ENCODE data around the gene PDE11A. TPM values are rescaled to one million over a fixed set of nuclear protein-coding genes. Genes with fewer than 3 reads are reported as not detected.

The PDE11A gene
- total RNA-seq, 4 donors from 2014 or later = 0.82 to 16.2 (median 4.3) TPM

DNA sequence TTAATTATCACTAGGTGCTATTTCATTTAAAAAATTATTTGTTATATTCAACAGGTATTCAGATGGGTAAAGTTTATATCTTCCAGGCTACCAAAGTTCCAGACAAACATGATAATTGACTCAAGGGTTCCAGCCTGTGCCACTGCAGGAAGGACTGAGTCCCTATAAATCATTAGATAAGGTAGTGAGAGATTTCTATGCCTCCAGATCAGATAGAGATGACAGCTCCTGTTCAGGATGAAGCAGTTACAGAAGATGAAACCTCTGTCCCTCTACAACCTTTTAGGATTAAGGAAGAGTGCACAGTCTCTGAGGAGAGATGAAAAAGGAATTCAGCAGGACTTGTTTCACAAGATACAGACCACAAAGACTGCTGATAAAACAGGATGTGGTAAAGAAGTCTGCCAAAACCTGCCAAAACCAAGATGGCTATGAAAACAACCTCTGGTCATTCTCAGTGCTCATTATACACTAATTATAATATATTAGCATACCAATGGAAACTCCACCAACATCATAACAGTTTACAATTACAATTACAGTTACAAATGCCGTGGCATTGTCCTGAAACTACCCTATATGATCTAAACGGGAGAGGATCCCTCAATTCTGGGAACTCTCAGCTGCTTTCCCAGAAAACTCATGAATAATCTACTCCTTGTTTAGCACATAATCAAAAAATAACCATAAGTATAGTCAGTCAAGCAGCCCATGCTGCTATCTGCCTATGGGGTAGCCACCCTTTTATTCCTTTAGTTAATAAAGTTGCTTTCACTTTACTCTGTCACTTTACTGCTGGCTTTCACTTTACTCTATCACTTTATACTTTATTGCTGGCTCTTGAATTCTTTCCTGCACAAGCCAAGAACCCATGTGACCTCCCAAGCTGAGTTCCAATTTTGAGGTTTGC is 288.5 kb downstream of the PDE11A start:
- Histone ChIP-seq H3K4me3 (peak overlapping the region in 2 of 4 donors; percentile 15 to 35), H3K27me3 (no peaks in the 10 kb centered on the region), H3K27ac (peak overlapping the region in 2 of 4 donors; percentile 10 to 65), H3K9me3 (no peaks in the 10 kb centered on the region), H3K36me3 (no peaks in the 10 kb centered on the region), H3K4me1 (peaks cover 10 to 22% of the 10 kb centered on the region in 2 donors)
- TF ChIP-seq POLR2A (IDR thresholded peaks at IDR 0.05) = no peak
- TF ChIP-seq, protein P1, sequence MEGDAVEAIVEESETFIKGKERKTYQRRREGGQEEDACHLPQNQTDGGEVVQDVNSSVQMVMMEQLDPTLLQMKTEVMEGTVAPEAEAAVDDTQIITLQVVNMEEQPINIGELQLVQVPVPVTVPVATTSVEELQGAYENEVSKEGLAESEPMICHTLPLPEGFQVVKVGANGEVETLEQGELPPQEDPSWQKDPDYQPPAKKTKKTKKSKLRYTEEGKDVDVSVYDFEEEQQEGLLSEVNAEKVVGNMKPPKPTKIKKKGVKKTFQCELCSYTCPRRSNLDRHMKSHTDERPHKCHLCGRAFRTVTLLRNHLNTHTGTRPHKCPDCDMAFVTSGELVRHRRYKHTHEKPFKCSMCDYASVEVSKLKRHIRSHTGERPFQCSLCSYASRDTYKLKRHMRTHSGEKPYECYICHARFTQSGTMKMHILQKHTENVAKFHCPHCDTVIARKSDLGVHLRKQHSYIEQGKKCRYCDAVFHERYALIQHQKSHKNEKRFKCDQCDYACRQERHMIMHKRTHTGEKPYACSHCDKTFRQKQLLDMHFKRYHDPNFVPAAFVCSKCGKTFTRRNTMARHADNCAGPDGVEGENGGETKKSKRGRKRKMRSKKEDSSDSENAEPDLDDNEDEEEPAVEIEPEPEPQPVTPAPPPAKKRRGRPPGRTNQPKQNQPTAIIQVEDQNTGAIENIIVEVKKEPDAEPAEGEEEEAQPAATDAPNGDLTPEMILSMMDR (IDR thresholded peaks at IDR 0.05 in 4 of 5, conservative IDR thresholded peaks at IDR 0.05 in 1 of 5) = no peak
- ATAC-seq = peak; percentile 58 to 77
- no peak for DNase-seq
- in situ Hi-C loops (cut with MboI; ENCODE audit: low sequenced_read_pairs in 4 of 4) = no loop called here
- intact Hi-C loops (cut with DNase I; ENCODE audit: low total_unique reads) = no loop called here

GRCh38 chr2:177783091-177783490 is 289.5 kb downstream of the PDE11A start:
- in situ Hi-C loops (cut with MboI; ENCODE audit: low sequenced_read_pairs in 4 of 4) = no loop called here

DNA sequence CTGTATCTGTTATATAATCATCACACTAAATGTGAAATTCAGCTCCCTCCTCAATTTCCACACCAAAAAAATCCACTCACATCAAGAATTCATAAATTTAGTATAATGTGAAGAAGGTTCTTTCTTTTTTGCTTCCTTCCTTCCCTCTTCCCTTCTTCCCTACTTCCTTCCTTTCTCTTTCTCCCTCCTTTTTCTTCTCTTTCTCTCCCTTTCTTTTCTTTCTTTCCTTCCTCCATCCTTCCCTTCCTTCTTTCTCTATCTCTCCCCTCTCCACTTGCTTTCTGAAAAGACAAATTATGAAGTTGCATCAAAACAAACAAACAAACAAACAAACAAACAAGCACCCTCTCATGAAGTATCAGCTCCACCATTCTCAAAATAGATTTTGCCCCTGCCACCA is 290.0 kb downstream of the PDE11A start:
- TF ChIP-seq, protein P1 (IDR thresholded peaks at IDR 0.05 in 4 of 5, conservative IDR thresholded peaks at IDR 0.05 in 1 of 5) = no peak
- no peak for TF ChIP-seq POLR2A (IDR thresholded peaks at IDR 0.05)
- Histone ChIP-seq H3K9me3 (no peaks in the 10 kb centered on the region), H3K4me1 (peaks cover 10 to 22% of the 10 kb centered on the region in 2 donors), H3K27me3 (no peaks in the 10 kb centered on the region), H3K4me3 (no peak overlapping the region), H3K27ac (no peak overlapping the region), H3K36me3 (no peaks in the 10 kb centered on the region)
- DNase-seq = no peak
- intact Hi-C loops (cut with DNase I; ENCODE audit: low total_unique reads) = no loop called here
- in situ Hi-C loops (cut with MboI; ENCODE audit: low sequenced_read_pairs in 4 of 4) = no loop called here
- no peak for ATAC-seq

More at GRCh38 chr2:177783091-177783490, 289.5 kb downstream of the PDE11A start:
- intact Hi-C loops (cut with DNase I; ENCODE audit: low total_unique reads) = no loop called here
- Histone ChIP-seq H3K27ac (no peak overlapping the region), H3K27me3 (no peaks in the 10 kb centered on the region), H3K9me3 (no peaks in the 10 kb centered on the region), H3K4me3 (no peak overlapping the region), H3K4me1 (peaks cover 10 to 22% of the 10 kb centered on the region in 2 donors), H3K36me3 (no peaks in the 10 kb centered on the region)
- DNase-seq = no peak
- no peak for ATAC-seq
- TF ChIP-seq, protein P1 (IDR thresholded peaks at IDR 0.05 in 4 of 5, conservative IDR thresholded peaks at IDR 0.05 in 1 of 5) = no peak
- TF ChIP-seq POLR2A (IDR thresholded peaks at IDR 0.05) = no peak

DNA sequence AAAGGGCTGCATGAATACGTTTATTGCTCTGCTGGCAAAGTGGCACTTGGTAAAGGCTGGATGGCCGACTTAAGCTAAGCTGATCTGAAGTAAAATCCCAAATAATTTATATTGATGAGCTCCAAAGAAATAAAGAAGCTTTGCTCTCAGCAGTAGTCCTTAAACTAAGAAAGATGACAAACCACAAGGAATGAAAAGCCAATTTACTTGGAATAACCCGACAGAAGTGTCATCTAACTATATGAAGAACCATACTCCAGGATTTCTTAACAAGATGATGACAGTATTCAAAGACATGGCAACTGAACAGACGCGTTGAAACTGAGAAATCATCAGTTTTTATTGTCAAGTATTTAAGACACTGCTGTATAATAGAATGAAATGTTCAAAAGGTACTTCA is 294.1 kb downstream of the PDE11A start:
- ATAC-seq = no peak
- DNase-seq = no peak
- H3K4me1 ChIP-seq = peaks cover 0 to 8% of the 10 kb centered on the region in 2 donors
- H3K36me3 ChIP-seq = no peaks in the 10 kb centered on the region
- in situ Hi-C loops (cut with MboI; ENCODE audit: low sequenced_read_pairs in 4 of 4) (no loop called here), intact Hi-C loops (cut with DNase I; ENCODE audit: low total_unique reads) (no loop called here)
- no peaks in the 10 kb centered on the region for H3K27me3 ChIP-seq
- H3K4me3 ChIP-seq = no peak overlapping the region
- no peak overlapping the region for H3K27ac ChIP-seq
- no peaks in the 10 kb centered on the region for H3K9me3 ChIP-seq
- TF ChIP-seq, protein P1 (IDR thresholded peaks at IDR 0.05 in 4 of 5, conservative IDR thresholded peaks at IDR 0.05 in 1 of 5) = no peak
